Common myeloid progenitor, CD34-positive (primary cell): ENCODE measurements around the gene ABTB2.

ENCODE experiments used
- CTCF ChIA-PET: fragments of 350-600 bp; sonication (Branson Sonifier 250); formaldehyde crosslinking; loops from one replicate; lab custom pipeline; 2021; ENCODE audit warnings: antibody characterized with exemption; lab: Charles Lee
- POLR2A ChIA-PET: fragments of 350-600 bp; sonication (Branson Sonifier 250); formaldehyde crosslinking; loops from one replicate; lab custom pipeline; 2021; ENCODE audit warnings: antibody characterized with exemption; lab: Charles Lee
- DNase-seq, 3 donors: peaks; one replicate each; pipeline versions ENCODE4 v3.0.0 to v3.0.0-alpha.2; 2013
- H3K27ac ChIP-seq, 2 experiments: 1 replicate in 1 of 2; 2 replicates in 1 of 2; pipeline ENCODE4 v1.7.0; 2013; ENCODE audit warnings: inconsistent platforms in 2 of 2, low read length in 2 of 2, mild to moderate bottlenecking in 2 of 2, low read depth in 1 of 2, moderate library complexity in 1 of 2; ENCODE audit not compliant: severe bottlenecking in 2 of 2, insufficient read depth in 1 of 2, poor library complexity in 1 of 2
- H3K27me3 ChIP-seq, 5 experiments: replicated peaks in 2 of 5; 1 replicate in 3 of 5; 2 replicates in 2 of 5; pipeline versions ENCODE4 v1.6.1 to v1.7.0; 2013; ENCODE audit warnings: low read length in 4 of 5, mild to moderate bottlenecking in 2 of 5, moderate library complexity in 2 of 5, inconsistent platforms in 1 of 5; ENCODE audit not compliant: insufficient read depth in 5 of 5, control insufficient read depth in 4 of 5
- H3K36me3 ChIP-seq, 4 experiments: 1 replicate in 2 of 4; 2 replicates in 2 of 4; pipeline versions ENCODE4 v1.6.1 to v1.7.0; 2013; ENCODE audit warnings: low read length in 3 of 4, control low read depth in 1 of 4, mild to moderate bottlenecking in 1 of 4; ENCODE audit not compliant: control insufficient read depth in 4 of 4, insufficient read depth in 4 of 4
- H3K4me1 ChIP-seq, 4 experiments: 1 replicate in 3 of 4; 2 replicates in 1 of 4; pipeline versions ENCODE4 v1.6.1 to v1.7.1; 2013; ENCODE audit warnings: low read length in 3 of 4, mild to moderate bottlenecking in 3 of 4, control low read depth in 1 of 4, inconsistent platforms in 1 of 4, moderate library complexity in 1 of 4; ENCODE audit not compliant: control insufficient read depth in 4 of 4, insufficient read depth in 4 of 4; ENCODE audit errors: control extremely low read depth in 1 of 4
- H3K4me3 ChIP-seq, 7 experiments: 1 replicate in 4 of 7; 2 replicates in 3 of 7; pipeline versions ENCODE4 v1.5.1 to v1.7.0; 2013; ENCODE audit warnings: mild to moderate bottlenecking in 7 of 7, low read length in 6 of 7, moderate library complexity in 6 of 7, inconsistent platforms in 2 of 7, low read depth in 2 of 7, control low read depth in 1 of 7; ENCODE audit not compliant: insufficient read depth in 4 of 7, control insufficient read depth in 1 of 7; ENCODE audit errors: extremely low read depth in 1 of 7
- H3K9me3 ChIP-seq, 5 experiments: 1 replicate in 4 of 5; 2 replicates in 1 of 5; pipeline versions ENCODE4 v1.6.1 to v1.7.1; 2013; ENCODE audit warnings: low read length in 4 of 5, mild to moderate bottlenecking in 2 of 5, inconsistent platforms in 1 of 5, low read depth in 1 of 5, moderate library complexity in 1 of 5; ENCODE audit not compliant: control insufficient read depth in 4 of 5, insufficient read depth in 2 of 5; ENCODE audit errors: control extremely low read depth in 1 of 5
- WGBS: methylation state at CpG from one replicate; pipeline ENCODE4 v1.1.5; 2013; ENCODE audit not compliant: insufficient coverage; 5-methylcytosine and 5-hydroxymethylcytosine counted together

Gene ABTB2

DNA sequence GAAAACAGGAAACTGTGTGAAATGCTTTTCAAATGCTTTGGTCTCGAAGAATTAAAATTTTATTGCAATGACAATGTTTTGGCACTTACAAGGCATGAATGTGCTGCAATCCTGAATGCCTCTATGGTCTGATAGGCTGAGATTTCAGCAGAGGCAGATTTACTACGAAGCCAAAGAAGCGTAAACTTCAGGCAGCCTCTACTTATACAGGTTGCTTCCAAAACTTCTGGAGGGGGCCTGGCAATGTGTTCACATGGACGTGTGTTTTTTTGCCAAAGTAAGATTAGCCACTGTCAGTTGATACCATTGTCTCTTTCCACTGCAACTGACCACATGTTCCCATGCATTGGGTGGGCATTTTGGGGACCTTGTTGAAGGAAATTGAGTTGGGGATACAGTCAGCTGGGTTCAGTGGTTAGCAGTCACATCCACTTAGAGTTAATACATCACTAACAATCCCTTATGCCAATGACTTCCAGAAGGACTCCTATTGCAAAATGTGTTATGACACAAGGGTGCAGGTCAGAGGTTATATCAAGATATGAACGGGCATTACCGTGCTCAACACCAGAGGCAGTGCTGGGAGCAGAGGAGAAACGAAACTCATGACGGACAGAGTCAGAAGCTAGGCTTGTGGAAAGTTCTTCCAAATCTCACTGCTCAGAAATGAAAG lies 48.8 kb downstream of the ABTB2 start:
- H3K9me3 ChIP-seq = no peaks in the 10 kb centered on the region
- CTCF ChIA-PET = no interaction called here
- 85% methylated on average over 8 of the region's 8 CpGs for WGBS
- H3K27ac ChIP-seq = no peak overlapping the region
- DNase-seq = no peak
- no peaks in the 10 kb centered on the region for H3K36me3 ChIP-seq
- H3K4me1 ChIP-seq = peaks cover 0 to 31% (median 1%) of the 10 kb centered on the region in 4 experiments
- H3K27me3 ChIP-seq = no peaks in the 10 kb centered on the region
- no peak overlapping the region for H3K4me3 ChIP-seq
- POLR2A ChIA-PET = interaction anchor here (0.5 kb wide), 1 partner anchor 87 kb away, joined by 3 read pairs; no protein-coding TSS in a partner anchor

DNA sequence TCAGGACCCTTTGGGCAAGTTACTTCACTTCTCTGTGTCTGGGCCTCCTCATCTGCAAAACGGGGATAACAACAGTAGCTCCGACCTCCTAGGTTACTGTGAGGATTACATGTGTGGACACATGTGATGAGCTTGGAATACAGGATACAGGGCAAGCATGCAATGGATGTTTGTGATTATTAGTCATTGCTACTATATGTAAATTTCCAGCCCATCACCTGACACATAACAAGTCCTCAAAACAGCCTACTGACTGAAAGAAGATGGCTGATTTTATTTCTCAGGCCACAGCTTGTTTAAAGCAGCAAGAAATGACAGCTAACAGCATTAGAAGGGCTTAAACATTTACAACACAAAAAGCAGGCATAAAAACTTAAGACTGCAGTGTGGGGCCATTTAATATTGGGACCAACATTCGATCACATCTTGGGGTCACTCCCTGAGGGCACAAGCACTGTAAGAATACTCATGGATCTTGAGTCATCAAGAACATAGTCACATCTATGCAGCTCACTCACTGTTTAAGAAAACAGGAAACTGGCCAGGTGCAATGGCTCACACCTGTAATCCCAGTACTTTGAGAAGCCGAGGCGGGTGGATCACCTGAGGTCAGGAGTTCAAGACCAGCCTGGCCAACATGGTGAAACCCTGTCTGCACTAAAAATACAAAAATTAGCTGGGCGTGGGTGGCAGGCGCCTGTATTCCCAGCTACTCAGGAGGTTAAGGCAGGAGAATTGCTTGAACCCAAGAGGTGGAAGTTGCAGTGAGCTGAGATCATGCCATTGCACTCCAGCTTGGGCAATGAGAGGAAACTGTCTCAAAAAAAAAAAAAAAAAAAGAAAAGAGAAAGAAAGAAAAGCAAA lies 49.5 kb downstream of the ABTB2 start:
- POLR2A ChIA-PET = no interaction called here
- H3K9me3 ChIP-seq = no peaks in the 10 kb centered on the region

DNA sequence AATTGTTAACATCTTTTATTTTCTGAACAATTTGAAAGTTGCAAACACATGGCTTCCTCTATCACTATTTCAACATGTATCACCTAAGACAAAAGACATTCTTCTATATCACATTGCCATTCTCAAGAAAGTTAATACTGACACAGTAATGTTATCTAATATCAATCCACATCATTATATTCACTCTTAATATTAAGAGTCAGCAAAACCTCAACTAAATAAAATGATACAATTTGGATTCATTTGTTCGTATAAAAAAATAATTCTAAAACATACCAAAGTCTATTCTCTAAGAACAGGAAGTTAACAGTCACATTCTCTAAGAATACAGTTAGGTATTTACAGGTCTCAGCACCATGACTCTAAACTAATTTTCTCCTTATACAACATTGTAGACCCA lies 52.0 kb downstream of the ABTB2 start:
- Histone ChIP-seq H3K36me3 (no peaks in the 10 kb centered on the region), H3K27me3 (no peaks in the 10 kb centered on the region), H3K4me3 (no peak overlapping the region), H3K27ac (no peak overlapping the region), H3K4me1 (peaks cover 6 to 49% (median 15%) of the 10 kb centered on the region in 4 experiments), H3K9me3 (no peaks in the 10 kb centered on the region)
- no CpG with 5 or more reads among the region's 1 CpG for WGBS
- ChIA-PET CTCF (no interaction called here), POLR2A (no interaction called here)
- DNase-seq = no peak

More for the DNA sequence above, 49.5 kb downstream of the ABTB2 start:
- 98% methylated on average over 7 of the region's 7 CpGs for WGBS
- Histone ChIP-seq H3K36me3 (no peaks in the 10 kb centered on the region), H3K27me3 (no peaks in the 10 kb centered on the region), H3K27ac (no peak overlapping the region), H3K4me1 (peaks cover 0 to 32% (median 1%) of the 10 kb centered on the region in 4 experiments), H3K4me3 (no peak overlapping the region)
- DNase-seq = no peak
- CTCF ChIA-PET = no interaction called here

DNA sequence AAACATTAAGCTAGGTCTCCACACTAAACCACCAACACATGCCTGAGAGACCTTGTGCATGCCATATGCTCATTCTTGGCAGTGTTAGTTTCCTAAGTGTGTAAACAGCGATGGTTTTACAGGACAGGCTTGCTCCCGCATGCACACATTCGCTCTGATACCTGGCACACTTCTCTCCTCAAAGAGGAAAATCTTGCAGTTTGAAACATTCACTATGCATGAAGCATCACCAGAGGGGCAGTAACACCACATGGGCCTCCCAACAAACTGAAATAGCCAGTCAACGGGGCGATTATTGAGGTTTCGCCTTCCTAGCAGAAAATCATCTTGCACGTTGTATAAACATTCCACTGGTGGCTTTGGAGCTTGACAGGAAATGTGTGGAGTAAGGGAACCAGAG lies 52.6 kb downstream of the ABTB2 start:
- Histone ChIP-seq H3K4me1 (peaks cover 10 to 49% (median 20%) of the 10 kb centered on the region in 4 experiments), H3K27ac (no peak overlapping the region), H3K36me3 (no peaks in the 10 kb centered on the region), H3K9me3 (no peaks in the 10 kb centered on the region), H3K27me3 (no peaks in the 10 kb centered on the region), H3K4me3 (no peak overlapping the region)
- ChIA-PET POLR2A (no interaction called here), CTCF (no interaction called here)
- DNase-seq = no peak
- WGBS = 100% methylated on average over 3 of the region's 7 CpGs

DNA sequence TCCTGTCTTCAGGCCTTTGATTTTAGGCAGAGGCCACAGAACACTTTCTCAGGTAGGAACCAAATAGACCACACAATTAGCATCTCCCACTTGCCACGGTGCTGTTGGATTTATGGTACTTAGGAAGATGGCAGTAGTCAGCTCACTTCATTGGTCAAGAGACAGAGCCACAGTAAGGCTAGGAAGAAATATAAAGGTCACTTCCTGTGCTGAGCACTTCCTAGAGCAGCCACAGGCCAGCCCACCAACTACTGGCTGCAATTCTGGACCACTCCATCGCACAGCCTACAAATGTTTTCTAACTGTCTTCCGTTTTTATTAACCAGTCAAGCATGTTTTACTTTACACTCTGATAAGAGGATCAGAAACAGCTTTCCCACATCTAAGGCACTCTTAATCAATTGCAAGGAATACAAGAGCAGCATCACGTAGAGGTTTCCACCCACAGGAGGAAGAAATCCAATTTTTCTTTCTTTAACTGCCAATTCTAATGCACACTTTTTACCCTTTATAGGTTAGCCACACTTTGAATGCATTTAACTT lies 54.7 kb downstream of the ABTB2 start:
- no peak for DNase-seq
- POLR2A ChIA-PET = interaction anchor here (0.6 kb wide), 2 partner anchors 30 to 1109 kb away, joined by 4 read pairs; no protein-coding TSS in a partner anchor
- Histone ChIP-seq H3K36me3 (no peaks in the 10 kb centered on the region), H3K9me3 (no peaks in the 10 kb centered on the region), H3K27me3 (no peaks in the 10 kb centered on the region), H3K27ac (no peak overlapping the region), H3K4me1 (peaks cover 14 to 55% (median 23%) of the 10 kb centered on the region in 4 experiments), H3K4me3 (no peak overlapping the region)
- CTCF ChIA-PET = interaction anchor here (1.1 to 2.1 kb wide), 3 partner anchors 12 to 46 kb away, joined by 3 to 8 read pairs (median 4); no protein-coding TSS in a partner anchor
- WGBS = 87% methylated on average over 3 of the region's 4 CpGs

DNA sequence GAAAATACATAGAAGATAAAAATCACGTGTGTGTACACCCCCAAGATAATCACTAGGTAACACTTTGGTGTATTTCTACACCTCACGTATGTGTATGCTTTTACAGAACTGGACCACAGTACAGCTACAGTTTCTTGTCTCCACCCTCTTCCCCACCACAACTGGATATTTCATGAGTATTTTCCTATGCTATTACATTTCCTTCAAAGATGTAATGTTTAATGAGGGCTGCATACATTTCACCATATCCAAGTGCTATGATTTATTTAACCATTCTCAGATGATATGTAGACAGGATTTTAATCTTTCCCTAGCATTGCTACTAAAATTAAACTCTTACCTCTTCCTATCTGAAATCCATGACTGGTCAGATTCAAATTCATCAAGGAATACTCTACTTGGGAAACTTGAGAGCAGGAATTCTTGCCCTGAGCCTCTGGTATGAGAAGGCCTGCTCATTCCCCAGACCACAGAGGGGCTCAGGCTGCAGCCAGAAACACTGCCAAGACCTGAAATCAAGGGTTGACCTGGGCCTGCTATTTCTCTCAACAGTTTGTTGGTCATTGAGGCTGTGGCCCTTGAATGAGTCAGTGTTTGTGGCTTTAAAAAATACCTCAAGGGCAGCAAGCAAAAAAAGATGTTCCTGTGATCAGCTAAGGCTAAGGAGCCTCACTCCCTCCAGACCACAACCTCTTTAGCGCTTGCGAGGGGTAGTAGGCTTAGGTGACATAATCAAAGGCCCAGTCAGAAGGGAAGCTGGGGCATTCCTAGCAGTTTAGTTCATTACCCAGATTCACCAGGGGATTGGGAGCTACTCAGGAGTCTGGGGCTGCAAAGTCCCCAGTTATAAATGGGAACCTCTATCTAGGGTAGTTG lies 55.5 kb downstream of the ABTB2 start:
- DNase-seq = peak; percentile 8 to 68 (median 63)
- ChIA-PET CTCF (interaction anchor here (1.4 to 2.1 kb wide), 2 partner anchors 11 to 13 kb away, joined by 3 to 8 read pairs; no protein-coding TSS in a partner anchor), POLR2A (interaction anchor here (0.6 kb wide), 2 partner anchors 31 to 1110 kb away, joined by 4 read pairs; no protein-coding TSS in a partner anchor)
- Histone ChIP-seq H3K27me3 (no peaks in the 10 kb centered on the region), H3K4me3 (no peak overlapping the region), H3K27ac (no peak overlapping the region), H3K4me1 (peaks cover 14 to 55% (median 23%) of the 10 kb centered on the region in 4 experiments), H3K9me3 (no peaks in the 10 kb centered on the region), H3K36me3 (no peaks in the 10 kb centered on the region)
- WGBS = 94% methylated on average over 3 of the region's 4 CpGs
